IPS DF 4.7 (cell line): ENCODE measurements around the gene PKP3.
"Not testable (repeated sequence)": the region's sequence is repeated elsewhere in the genome, so short reads cannot be mapped to it uniquely, and the experiment has no call there.

Experiments
- DNase-seq: peaks from one replicate; pipeline ENCODE4 v3.0.0-alpha.2; 2013; ENCODE audit warnings: low spot score; ENCODE audit errors: extremely low read depth

PKP3 gene

DNA sequence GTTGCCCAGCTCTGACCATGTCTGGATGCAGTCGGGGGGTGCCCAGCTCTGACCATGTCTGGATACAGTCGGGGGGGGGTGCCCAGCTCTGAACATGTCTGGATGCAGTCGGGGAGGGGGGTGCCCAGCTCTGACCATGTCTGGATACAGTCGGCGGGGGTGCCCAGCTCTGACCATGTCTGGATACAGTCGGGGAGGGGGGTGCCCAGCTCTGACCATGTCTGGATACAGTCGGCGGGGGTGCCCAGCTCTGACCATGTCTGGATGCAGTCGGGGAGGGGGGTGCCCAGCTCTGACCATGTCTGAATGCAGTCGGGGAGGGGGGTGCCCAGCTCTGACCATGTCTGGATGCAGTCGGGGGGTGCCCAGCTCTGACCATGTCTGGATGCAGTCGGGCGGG lies 16.7 kb downstream of the PKP3 start:
- DNase-seq, result not testable (repeated sequence)

DNA sequence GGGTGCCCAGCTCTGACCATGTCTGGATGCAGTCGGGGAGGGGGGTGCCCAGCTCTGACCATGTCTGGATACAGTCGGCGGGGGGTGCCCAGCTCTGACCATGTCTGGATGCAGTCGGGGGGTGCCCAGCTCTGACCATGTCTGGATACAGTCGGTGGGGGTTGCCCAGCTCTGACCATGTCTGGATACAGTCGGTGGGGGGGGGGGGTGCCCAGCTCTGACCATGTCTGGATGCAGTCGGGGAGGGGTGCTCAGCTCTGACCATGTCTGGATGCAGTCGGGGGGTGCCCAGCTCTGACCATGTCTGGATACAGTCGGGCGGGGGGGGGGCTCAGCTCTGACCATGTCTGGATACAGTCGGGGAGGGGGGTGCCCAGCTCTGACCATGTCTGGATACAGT lies 17.5 kb downstream of the PKP3 start:
- not testable (repeated sequence) for DNase-seq

DNA sequence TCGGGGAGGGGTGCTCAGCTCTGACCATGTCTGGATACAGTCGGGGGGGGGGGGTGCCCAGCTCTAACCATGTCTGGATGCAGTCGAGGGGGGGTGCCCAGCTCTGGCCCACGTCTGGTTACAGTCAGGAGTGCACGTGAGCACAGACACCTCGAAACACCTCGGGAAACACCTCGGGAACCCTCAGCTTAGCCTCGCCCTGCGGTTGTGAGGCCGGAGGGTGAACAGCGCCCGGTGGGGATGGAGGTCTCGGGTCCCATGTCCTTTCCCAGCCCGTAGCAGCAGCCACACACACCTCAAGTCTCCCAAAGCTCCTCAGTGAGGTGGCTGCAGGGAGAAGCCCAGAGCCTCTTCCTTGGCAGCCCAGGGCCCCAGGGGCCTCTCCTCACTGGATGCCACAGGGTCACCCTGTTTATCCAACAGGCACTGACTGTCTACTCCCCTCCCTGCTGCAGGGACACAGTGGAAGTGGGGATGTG lies 18.7 kb downstream of the PKP3 start:
- DNase-seq, result no peak

DNA sequence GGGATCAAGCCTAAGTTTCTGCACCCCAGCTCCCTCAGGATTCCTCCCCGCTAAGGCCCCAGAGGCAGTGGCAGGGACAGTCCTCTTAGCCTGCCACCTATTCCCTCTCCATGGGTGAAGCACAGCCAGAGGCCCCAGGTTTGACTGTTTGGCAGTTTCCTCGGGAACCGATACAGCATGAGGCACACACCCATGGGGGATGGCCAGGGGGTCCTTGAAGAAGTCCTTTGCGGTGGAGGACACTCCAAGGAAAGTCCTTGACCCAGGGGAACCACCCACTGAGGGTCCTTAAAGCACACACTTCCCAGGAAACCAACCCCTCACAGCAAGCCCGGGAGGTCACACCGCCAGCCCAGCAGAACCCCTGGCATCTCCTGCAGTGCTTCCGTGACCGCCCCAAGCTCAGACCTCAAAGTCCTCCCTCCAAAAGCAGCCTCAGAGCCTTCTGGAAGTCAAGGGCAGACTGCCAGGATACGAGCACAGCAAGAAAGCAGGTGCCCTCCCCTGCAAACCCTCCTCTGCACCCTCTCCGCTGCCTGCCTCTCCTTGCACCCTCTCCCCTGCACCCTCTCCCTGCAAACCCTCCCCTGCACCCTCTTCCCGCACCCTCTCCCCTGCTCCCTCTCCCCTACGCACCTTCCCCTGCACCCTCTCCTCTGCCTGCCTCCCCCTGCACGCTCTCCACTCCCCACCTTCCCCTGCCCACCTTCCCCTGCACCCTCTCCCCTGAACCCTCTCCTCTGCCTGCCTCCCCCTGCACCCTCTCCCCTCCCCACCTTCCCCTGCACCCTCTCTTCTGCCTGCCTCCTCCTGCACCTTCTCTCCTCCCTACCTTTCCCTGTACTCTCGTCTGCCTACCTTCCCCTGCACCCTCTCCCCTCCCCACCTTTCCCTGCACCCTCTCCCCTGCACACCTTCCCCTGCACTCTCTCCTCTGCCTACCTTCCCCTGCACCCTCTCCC lies 19.4 kb downstream of the PKP3 start:
- DNase-seq, result no peak

DNA sequence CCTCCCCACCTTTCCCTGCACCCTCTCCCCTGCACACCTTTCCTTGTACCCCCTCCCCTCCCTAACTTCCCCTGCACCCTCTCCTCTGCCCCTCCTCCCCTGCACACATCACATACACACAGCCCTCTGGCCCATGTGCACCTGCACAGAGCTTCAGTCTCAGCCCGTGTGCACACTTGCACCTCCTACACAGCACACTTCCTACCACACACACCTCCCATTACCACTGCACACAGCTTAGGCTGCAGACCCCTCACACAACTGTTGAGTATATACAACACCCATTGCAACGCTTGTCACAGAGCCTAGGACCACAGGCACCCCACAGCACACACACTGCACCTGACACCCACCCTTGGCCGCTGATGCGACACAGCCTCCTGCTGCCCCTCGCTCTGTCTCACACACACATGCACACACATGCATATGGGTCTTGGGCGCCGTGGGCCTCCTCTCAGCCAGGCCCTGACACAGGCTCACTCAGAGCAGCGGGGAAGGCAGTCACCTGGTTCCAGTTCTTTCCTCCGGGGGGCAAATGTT lies 20.4 kb downstream of the PKP3 start:
- no peak for DNase-seq

DNA sequence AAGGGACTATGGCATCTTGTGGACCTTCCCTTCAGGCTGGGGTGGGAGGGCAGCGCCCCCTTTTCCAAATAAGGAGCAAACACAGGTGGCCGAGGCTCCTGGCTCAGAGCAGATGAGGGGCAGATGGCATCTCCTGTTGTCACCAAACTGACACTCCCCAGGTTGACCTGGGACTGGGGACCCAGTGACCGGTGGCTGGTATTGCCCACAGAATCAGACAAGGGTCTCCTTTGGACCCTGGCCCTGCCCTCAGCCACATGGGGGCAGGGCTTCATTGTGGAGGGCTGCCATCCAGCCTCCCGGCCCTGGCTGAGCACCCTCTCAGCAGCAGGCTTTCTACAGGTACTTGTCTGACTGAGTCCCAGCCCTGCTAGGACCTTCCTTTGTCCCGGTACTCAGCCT lies 21.6 kb downstream of the PKP3 start:
- DNase-seq, result no peak

DNA sequence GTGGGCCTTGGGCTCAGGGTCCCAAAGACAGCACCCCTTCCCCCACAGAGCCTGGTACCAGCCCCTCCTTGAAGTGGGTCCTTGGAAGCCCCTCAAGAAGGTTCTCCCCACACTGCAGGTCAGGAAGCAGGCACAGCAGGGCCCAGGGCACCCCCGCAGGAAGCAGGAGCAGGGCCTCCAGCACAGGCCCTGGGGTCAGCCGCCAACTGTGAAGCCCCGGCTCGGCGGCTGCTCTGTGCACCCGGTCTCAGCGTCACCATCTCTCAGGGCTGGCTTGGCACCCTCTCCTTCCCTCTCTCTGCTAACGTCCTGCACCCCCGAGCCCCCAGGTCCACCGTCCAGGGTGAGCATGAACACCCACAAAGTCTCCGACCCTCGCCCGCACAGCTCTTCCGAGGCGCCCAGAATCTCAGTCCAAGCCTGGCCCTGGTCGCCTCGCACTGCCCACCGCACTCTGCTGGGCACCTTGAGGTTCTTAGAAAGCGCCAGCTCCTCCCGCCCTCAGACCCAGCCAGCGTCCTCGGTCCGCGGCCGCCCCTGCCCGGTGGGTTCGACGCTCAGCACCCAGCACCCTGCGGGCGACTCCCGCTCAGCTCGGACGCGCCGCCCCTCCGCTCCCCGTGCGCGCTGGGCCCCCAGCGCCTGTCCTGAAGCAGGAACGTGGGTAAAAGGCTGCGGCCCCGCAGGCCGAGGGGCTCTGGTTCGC lies 22.2 kb downstream of the PKP3 start:
- DNase-seq, result no peak

DNA sequence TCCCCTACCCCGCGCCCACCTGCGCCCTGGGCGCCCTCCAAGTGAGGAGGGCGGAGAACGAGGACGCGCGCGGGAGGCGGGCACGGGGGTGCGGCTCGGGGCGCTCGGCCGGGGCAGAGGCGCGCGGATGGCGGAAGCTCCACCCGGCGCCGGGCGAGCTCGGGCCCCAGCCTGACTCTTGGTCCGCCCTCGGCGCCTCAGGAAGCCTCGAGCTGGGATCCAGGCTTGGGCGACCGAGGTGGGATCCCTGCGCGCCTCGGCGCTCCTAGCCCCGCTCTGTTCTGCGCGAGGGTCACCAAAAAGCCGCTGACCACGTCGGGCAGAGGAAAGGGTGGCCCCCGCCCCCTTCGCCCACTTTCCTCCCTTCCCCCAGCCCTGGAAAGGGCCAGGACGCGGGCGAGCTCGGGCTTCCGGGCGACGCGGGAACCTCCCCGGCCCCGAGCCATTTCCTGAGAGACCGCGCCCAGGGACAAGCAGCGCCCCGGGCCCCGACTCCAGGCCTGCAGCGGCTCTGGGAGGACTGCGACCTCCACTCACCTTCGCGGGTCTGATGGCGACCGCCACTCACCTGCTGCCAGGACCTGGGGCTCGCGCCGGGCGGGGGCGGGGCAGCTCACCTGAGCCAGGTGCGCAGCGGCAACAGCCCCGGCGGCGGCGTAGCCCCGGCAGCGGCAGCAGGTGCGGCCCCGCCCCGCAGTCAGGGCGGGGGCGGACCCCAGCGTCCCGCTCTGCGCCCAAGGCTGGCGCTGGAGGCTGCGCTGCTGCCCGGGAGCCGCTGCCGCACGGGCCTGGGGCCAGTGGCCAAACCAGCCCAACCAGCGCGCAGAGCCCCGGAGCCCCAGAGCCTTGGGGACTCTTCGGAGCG lies 23.0 kb downstream of the PKP3 start:
- no peak for DNase-seq

DNA sequence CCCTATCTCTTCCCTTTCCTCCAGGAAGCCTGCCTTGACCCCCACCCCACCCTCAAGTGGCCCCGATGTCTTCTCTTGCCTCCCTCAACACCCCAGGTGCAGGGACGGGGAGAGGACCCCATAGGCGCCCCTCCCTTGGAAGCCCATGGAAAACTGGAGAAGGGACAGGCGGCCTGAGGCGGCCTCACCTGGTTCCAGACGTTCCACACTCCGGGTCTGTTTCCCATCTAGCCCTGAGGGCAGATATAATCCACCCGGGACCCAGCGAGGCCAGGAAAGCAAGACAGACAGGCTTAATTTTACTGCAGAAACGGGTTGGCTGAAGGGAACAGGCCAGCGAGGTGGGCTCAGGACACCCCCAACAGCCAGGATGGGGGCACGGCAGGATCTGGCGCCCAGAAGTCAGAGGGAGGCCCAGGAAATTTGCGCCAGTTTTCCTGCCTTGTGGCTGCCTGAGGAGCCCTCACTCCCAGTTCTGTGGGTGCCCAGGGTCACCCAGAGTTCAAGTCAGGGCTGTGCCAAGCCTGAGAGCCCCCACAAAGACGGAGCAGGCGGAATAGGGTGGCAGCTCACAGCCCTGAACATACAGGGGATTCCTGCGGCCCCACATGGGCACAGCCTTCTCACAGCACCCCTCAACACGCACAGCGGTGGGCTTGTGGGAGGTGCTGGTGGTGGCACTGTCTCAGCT lies 23.8 kb downstream of the PKP3 start:
- DNase-seq, result no peak

DNA sequence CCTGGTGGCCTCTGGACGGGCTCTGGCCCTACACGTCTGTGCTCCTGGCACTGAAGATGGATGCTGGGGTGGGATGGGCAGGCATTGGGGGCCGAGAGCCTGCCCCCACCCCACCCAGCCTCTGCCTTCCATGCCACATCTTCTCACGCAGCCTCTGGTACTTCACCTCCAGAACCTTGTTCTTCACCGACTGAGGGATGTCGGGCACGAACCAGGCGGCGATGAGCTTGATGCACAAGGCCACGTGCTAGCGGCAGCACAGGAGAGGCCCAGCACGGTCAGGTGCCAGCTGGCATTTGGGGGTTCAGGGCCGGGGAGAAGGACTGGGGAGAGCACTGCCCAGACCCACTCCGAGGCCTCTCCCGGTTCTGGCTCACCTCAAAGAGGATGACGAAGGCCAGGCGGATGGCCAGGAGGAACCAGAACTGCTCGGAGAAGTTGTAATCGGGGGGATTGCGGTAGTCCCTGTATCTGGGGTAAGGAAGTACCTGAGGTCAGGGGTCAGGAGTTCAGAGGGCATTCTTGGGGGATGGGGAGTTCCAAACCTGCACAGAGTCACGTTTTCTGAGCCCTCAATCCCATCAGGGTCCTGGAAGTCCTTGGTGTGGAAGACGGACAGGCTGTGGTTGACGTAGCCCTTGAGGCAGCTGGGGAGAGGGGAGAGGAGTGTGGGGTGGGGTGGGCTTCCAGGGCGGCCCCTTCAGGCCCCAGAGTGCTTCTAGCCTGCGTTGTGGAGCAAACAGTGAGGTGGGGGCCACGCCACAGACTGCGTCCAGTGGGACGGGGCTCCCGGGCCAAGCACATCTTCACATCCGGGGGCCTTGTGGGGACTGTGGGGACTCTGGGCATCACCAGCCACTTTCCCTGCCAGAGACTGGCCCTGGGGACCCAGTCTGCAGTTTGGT lies 24.6 kb downstream of the PKP3 start:
- DNase-seq, result no peak

DNA sequence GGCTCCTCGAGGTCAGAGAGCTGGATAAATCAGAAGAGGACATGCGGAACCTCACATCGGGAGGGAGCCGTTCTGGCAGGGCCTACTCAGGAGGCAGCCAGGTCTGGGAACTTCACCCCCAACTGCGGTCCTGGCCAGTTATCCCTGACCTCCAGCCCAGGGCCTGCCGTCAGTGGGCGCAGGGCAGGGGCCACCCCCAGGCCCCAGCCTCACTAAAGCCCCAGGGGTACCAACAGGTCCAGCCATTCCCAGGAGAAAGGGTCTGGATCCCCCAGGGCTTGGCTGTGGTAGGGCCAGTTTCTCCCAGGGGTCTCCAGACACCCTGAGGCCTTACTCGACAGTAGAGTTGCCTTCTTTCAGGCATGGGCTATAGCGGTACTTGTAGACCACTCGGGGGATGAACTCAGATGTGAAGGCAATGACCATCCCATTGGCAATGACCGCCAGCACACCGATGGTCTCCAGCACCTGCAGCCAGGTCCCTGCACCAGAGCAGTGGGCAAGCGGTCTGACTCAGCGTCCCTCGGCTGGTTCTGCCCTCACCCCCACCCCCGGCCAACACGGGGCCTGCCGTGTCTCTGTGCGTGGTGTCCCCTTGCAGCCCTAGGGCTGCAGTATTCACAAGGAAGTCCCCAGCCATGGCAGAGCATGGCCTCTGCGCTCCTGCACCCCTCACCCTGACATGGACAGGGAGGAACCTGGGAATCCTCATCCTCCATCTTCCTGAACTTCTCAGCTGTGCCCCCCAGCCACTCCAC lies 25.4 kb downstream of the PKP3 start:
- no peak for DNase-seq

DNA sequence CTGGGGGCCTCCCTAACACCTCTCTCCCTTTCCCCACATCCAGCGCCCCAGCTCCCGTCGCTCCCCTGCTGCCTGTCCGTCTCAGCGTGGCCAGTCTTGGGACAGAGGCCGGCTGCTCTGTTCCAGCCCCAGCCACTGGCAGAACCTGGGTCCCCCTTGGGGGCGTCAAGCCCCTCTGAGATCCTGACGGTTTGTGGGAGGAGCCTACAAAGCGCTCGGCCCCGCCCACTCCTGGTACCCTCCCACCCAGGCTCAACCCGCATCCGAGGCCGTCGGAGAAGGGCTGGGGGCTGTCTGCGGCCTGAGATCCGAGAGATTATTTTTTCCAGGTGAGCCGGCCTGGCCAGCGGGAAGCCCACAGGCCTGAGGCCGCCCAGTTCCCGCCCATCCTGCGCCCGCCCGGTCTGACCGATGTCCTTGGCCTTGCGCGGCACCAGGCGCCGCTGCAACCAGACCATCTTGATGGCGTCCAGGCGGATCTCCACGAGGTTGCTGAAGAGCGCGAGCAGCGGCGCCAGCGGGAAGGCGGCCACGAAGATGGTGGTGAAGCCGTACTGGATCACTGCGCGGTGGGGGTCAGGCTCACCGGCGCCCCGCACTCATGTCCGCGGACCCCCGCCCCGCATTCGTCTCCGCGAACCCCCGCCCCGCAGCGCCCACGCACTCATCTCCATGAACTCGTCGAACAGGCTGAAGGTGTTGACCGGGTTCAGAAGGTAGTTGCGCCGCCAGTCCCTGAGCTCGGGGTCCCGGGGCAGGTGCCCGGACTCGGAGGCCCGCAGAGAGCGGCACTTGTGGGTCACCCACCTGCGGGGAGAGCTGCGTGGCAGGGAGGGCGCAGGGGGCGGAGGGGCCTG lies 26.3 kb downstream of the PKP3 start:
- DNase-seq, result no peak

DNA sequence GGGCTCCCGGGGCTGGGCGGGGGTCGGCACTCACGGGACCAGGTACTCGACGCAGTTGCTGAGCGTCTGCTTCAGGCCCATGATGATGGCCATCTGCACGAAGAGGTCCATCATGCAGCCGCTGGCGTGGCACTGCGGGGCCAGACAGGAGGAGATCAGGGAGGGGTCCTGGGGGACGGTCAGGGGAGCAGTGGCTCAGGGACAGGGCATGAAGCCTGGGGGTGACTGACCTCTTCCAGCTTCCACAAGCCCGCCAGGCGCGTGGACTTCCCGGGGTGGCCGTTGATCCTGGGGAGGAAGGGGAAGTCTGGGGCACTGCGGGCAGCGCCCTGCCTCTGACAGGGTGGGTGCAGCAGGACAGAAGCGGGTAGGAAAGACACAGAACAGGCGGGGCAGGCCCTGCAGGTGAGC lies 26.9 kb downstream of the PKP3 start:
- DNase-seq, result no peak

DNA sequence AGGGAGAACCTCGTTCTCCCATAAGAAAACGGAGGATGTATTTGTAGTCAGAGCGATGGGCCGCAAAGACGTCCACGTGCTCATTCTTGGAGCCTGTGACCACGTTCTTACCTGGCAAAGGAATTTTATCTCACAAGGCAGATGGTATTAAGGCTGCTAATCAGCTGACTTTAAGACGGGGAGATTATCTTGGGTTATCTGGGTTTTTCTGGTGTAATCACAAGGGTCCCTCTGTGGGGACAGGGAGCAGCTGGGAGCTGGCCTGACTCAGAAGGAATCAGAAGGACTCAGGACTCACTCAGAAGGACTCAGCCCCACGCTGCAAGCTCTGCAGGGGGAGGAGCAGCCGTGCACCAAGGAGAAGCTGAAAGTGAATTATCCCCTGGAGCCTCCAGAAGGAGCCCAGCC lies 28.2 kb downstream of the PKP3 start:
- DNase-seq, result no peak

DNA sequence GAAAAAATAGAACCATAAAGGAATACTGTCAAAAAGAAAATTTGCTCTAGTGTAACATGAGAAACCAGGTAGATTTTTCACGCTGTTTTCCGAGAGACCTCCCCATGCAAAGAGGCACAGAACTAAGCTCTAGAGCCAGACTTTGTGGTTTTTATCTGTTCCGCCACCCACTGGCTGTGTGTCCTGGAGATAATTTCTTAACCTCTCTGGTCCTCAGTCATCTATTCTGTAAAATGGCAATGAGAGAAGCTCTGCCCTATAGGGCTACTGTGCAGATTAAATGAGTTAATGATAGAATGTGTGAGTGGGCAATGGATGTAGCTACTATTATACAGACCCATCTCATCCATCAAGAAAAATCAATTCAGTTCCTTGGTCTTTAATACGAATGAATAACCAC lies 30.2 kb downstream of the PKP3 start:
- no peak for DNase-seq

DNA sequence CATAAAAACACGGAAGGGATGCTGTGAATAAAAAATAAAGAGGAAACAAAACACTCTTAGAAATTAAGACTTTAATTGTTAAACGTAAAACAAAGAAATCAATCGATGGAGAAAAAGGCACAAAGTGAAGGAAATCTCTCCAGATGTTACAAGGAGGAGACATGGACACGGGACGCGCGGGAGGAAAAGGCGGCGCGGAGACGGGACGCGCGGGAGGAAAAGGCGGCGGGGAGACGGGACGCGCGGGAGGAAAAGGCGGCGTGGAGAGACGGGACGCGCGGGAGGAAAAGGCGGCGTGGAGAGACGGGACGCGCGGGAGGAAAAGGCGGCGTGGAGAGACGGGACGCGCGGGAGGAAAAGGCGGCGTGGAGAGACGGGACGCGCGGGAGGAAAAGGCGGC lies 30.8 kb downstream of the PKP3 start:
- not testable (repeated sequence) for DNase-seq

DNA sequence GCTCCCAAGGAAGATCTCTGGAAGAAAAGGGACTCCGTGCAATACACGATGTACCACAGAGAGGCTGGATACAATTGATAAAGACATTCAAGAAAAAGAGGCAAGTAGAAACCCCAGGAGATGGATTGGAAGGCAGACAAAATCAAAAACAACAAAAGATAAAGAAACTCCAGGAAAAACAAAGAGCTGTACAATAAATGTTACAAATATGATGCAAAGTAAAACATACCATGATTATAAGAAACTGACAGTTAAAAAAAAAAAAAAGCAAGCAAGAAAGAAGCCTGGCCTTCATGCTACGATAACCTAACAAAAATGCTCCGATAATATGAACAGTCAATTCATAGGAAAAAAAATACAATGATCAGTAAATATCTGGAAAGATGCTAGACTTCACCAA lies 31.3 kb downstream of the PKP3 start:
- no peak for DNase-seq

DNA sequence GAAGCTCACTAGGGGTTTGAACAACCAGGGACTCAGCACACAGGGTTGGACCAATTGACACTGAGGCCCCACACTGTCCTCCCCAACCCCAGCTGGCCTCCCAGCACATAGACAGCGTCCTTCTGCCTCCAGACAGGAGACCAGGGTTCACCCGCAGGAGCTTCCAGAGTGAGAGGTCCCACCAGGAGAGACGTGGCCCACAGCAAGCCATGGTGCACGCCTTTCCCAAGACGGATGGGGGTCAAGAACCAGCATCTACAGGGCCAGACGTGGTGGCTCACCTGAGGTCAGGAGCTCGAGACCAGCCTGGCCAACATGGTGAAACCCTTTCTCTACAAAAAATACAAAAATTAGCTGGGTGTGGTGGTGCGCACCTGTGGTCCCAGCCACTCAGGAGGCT lies 32.8 kb downstream of the PKP3 start:
- DNase-seq, result no peak
